Activated gamma-delta T cell (primary cell): ENCODE data around the gene GSG1L.
"Not testable (repeated sequence)": the region's sequence is repeated elsewhere in the genome, so short reads cannot be mapped to it uniquely, and the experiment has no call there.

ENCODE experiments used
- DNase-seq: peaks from one replicate; lab custom pipeline; 2025; lab: John Stamatoyannopoulos, UW

GSG1L gene

GRCh38 chr16:27756206-27756970 is 307.1 kb downstream of the GSG1L start:
- DNase-seq, result no peak

DNA sequence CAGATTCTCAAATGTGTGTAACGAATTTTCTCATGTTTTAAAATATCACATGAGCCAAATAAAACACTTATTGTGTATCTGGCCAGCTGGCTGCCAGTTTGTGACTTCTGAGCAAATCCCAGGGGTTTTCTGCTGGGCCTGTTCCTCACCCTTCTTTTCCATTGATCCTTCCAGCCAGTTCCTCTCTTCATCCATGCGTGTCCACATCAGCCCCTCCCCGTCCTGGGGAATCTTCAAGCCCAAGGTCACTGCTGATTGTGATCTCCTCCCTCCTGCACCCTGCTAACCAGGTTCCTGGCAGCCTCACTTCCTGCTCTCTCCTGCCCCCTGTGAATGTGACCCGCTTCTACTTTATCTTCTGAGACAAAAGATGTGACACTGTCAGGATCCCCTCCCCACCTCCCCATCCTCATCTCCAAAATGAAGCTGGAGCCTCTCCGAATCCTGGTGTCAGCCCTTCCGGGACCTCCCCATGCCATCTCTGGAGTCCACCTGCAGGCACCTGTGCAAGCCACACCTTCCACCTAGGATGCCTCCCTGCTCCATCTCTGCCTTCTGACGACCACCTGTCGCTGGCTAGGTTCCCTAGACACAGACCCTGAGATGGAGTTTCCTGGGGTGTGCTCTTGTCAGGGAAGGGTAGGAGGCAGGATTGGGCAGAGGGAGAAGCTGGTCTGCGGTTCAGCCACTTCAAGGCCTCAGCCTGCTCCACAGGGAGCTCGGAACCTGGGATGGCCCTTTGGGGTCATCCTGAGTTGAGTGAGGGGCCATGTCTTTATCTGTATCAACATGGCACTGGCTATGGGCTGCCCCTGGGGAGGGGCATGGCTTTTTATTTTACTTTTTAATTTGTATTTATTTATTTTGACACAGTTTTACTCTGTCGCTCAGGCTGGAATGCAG is 308.5 kb downstream of the GSG1L start:
- DNase-seq, result no peak

DNA sequence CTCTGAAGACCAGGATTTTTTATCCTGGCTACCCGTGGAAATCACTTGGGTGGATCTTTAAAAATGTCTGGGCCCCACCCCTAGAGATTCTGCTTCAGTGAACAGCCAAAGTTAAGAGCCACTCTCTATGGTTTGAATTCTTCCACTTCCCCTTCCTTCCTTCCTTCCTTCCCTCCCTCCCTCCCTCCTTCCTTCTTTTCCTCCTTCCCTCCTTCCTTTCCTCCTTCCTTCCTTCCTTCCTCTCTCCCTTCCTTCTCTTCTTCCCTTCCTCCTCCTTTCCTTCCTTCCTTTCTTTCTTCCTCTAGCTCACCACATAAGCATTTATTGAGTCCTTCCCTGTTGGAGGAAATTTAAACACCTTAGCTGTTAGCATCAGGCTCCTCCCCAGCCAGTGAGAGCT is 310.0 kb downstream of the GSG1L start:
- DNase-seq, result no peak

- no peak for DNase-seq
Measured at GRCh38 chr16:27752241-27752640, 311.3 kb downstream of the GSG1L start.

- no peak for DNase-seq
Measured at GRCh38 chr16:27751676-27752075, 311.8 kb downstream of the GSG1L start.

DNA sequence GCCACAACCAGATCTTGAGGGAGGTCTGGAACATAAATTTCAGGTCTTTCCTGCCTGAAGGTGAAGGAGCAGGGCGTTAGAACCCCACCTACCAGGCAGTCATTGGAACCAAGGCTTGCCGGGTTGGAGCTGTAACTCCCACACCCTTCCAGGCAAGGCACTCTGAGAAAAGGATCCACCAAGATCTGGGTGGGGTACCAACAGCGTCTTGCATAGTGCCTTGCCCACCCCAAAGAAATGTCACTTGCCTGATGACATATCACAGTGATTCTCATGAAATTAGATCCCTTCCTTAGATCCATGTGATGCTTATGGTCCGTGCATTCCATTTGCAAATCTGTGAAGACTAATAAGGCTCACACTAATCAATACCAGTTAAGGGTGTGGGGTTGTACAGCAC is 312.3 kb downstream of the GSG1L start:
- no peak for DNase-seq

GRCh38 chr16:27749946-27750345 is 313.6 kb downstream of the GSG1L start:
- no peak for DNase-seq

DNA sequence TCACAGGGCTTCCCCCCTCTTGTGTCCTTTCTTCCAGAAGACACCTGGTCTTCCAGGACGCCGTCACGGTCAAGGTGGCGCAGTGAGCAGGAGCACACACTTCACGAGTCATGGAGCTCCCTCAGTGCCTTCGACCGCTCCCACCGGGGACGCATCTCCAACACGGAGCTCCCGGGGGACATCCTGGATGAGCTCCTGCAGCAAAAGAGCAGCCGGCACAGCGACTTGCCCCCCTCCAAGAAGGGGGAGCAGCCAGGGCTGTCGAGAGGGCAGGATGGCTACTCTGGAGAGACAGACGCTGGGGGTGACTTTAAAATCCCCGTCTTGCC is 314.0 kb downstream of the GSG1L start:
- DNase-seq, result no peak

GRCh38 chr16:27748868-27749546 is 314.5 kb downstream of the GSG1L start:
- no peak for DNase-seq

DNA sequence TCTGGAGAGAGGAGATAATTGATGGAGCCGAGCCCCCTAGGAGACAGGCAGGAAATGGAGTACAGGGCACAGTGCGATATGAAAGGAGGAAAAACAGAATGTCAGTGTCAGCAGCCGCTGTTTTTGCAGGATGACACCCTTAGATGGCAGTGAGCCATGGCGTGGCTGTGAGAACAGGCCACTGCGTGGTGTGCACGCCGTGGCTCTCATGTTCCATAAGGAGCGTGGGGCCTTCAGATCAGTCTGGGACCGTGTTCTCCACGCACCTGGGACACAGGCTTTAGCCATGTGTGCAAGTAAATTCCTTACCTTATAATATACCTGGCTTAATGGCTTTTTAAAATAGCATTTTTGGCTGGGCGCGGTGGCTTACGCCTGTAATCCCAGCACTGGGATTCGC is 315.6 kb downstream of the GSG1L start:
- no peak for DNase-seq

DNA sequence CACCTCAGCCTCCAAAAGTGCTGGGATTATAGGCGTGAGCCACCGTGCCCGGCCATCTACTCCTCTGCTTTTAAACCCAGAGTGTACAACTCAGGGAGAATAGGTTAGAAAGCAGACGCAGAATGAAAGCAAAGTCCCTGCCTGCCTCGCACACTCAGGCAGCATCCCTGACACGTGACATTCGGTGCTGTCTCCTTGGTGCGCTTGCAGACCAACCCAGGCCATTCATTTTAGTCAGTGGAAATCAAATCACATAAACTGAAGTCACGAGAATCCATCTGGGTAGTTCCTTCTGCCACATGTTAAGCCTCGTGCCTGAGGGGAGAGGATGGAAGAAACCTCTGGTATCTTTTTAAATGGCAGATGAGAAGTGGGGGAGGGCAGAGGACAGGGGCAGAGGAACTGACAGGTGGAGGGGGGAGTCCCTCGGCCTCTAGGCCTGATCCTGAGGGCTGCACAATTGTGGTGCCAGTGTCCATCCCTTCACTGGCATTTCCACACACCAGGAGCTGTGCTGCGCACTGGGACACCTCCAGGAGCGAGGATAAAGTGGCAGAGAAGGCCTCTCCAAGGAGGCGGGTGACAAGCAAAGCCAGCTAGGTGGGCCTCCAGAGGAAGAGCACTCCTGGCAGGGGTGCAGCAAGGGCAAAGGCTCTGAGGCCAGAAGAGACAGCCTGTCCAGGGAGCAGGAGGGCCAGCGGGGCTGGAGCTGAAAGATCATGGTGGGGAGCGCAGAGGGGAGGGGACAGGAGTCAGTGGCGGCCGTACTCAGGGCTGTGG is 317.2 kb downstream of the GSG1L start:
- DNase-seq, result no peak

GRCh38 chr16:27745348-27745747 is 318.2 kb downstream of the GSG1L start:
- no peak for DNase-seq

DNA sequence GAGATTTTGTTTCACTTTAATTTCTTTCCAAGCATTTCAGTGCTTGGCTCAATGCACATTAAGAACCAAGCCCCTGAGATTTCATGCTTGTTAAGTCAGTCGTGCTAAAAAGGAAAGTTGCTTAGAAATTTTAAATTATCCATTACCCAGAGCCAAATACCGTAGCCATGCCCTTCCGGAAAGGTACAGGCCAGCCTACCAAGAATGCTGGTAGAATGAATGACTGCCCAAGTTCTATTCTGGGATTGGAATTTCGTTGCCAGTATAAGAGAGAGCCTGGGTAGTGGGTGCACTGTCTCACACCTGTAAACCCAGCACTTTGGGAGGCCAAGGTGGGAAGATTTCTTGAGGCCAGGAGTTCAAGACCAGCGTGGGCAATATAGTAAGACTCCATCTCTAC is 319.6 kb downstream of the GSG1L start:
- DNase-seq, result no peak

DNA sequence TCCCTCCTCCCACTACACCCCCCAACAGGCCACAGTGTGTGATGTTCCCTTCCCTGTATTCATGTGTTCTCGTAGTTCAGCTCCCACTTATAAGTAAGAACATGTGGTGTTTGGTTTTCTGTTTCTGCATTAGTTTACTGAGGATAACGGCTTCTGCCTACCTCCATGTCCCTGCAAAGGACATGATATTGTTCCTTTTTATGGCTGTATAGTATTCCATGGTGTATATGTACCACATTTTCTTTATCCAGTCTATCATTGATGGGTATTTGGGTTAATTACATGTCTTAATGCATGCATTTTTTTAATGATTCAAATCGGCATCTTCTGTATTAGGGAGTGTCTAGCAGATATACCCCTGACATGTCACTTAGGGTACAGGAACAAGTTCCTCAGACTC is 320.5 kb downstream of the GSG1L start:
- DNase-seq, result not testable (repeated sequence)

DNA sequence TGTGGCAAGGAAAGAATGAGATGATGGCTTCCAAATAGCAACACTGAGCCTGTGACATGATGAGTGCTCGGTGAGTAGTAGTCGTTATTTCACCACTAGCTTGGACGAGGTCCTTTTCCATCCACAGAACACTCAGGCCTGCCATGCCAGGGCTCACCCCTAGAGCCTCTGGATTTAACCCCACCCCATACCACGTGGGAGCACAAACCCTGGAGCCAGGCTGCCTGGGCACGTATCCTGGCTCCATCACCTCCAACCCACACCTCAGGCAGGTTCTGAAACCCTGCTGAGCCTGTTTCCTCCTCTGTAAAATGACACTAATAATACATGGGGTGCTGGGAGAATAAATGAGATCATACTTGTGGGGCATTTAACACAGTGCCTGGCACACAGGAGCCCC is 321.2 kb downstream of the GSG1L start:
- no peak for DNase-seq

DNA sequence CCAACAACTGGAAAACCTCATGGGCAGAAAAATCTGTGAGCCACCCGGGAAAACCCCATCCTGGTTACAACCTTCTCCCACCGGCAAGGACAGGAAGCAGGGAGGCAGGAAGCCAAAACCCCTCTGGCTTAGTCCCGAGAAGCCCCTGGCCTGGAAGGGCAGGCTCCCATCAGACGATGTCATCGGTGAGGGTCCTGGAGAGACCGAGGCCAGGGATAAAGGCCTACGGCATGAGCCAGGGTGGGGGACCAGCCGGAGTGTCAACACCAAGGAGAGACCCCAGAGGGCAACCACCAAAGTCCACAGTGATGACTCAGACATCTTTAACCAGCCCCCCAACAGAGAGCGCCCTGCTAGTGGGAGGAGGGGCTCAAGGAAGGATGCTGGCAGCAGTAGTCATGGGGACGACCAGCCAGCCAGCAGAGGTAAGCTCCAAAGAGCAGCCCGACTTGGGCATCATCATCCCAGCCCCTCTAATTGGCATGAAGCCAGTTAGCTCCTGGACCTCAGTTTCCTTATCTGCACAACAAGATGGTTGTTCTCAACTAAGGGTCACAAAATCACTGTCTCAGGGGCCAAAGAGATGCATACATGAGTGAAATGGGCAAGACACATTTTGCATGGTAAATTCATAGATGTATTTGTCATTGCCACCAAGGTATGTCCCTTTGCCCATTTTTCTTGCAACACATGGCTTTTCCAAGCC is 322.9 kb downstream of the GSG1L start:
- no peak for DNase-seq

- DNase-seq, result no peak
Measured at GRCh38 chr16:27739606-27740357, 323.7 kb downstream of the GSG1L start.

DNA sequence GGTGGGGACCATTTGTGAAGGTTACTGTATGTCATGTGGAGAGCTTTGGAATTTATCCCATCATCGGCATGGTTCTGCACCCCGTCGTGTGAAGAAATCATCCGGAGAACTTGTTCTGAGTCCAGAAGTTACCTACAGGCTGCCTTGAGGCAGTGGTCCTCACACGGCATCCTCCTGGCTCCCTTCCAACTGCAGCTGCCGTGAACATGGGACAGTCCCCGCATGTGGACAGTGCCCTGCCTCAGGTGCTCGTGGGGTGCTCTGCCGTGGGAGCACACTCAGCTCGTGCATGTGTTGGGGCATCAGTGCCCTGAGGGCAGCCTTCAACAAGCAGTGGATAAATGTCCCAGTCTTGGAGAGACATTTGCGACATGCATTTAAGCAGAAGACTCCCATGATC is 324.9 kb downstream of the GSG1L start:
- DNase-seq, result no peak
